SIG-M5 treated with dmso at 0.1 percent for 504 hours (cell line): ENCODE measurements around the gene C3.
A peak's percentile ranks its signal among the peaks of the same experiment; 100 is the strongest.
"Not testable (repeated sequence)": the region's sequence is repeated elsewhere in the genome, so short reads cannot be mapped to it uniquely, and the experiment has no call there.

Experiments
- DNase-seq: peaks from one replicate; lab custom pipeline; 2025; ENCODE audit not compliant: unreplicated experiment; lab: John Stamatoyannopoulos, UW

The C3 gene

DNA sequence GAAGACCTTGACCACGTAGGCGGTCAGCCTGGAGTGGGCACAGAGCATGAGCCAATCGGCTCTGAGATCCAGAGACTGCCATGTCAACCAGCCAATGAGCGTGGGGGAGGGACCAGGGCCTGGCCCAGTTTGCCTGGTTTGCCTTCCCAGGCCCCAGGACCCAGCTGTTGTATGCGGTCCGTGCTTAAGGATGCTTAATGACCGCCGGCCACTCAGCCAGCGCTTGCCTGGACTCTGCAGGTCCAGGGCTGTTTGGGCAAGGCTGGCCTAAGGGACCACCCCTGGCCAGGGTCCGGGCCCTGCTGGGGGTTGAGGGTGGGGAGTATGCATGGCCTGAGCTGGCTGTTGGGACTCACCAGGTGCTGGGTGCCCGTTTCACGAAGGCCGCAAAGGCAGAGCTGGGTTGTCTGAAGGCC, 27.4 kb downstream of the C3 start:
- DNase-seq, result no peak

GRCh38 chr19:6692027-6692426, 28.4 kb downstream of the C3 start:
- DNase-seq, result no peak

GRCh38 chr19:6691342-6691741, 29.1 kb downstream of the C3 start:
- no peak for DNase-seq

DNA sequence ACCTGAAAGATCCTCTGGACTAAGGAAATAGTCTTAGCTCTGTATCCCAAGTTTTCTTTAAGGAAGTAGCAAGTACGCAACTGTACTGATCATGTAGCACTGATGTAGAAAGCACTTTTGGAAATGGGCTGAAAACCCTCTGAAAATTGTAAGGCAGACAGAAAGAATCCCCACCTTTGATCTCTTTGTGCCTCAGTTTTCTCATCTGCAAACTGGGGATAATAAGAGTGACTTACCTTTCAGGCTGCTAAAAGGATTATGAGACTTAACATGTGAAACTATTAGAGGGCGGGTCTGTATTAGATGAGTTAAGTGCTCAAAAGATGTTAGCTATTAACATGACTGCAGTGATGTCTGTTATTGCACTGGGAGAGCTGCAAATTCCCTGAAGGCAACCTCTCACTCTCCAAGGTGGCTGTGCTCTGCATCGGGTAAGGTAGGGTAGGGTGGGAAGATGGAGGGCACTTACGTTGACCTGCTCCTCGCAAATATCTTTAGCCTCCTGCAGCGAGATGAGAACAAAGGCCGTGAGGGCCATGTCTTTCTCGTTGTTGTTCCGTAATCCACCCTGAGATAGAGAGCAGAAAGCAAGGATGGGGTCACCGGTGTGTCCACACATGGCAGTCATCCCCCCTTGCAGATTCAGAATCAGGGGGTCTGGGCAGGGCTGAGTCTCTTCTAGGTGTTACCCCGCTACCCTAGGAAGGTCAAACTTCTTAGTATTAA, 30.1 kb downstream of the C3 start:
- DNase-seq, result no peak

DNA sequence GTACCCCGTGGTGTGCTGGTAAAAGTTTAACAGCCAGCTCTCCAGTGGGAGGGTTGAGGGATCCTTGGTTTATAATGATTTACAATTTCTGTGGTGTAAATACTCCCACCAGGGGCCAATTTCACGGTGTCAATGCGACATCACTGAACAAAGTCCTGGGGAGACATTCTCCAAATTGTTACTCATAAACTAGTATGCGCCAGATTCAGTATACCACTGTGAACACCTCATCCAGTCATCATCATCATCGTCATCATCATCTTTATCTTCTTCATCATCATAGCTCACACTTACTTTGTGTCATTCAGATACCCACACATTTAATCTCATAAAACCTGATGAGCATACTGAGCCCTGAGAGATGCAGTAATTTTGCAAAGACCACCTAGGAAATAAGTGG, 33.3 kb downstream of the C3 start:
- no peak for DNase-seq

DNA sequence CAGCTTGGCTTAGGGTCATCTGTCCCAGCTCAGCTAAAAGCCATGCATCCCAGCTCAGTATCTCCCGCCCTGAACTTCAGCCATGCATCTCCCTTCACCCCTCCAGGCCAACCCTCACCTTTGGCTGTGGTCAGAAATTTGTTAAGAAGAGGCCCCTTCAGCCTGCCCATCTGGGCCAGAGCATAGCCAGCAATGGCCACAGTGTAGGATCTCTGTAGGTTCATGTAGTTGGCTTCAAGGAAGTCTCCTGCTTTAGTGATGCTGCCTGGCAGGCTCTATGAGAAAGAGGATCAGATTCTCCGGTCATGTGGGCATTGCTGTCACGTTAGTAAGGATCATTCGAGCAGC, 33.8 kb downstream of the C3 start:
- DNase-seq, result no peak

GRCh38 chr19:6685962-6686627, 34.4 kb downstream of the C3 start:
- DNase-seq, result peak; percentile 48

DNA sequence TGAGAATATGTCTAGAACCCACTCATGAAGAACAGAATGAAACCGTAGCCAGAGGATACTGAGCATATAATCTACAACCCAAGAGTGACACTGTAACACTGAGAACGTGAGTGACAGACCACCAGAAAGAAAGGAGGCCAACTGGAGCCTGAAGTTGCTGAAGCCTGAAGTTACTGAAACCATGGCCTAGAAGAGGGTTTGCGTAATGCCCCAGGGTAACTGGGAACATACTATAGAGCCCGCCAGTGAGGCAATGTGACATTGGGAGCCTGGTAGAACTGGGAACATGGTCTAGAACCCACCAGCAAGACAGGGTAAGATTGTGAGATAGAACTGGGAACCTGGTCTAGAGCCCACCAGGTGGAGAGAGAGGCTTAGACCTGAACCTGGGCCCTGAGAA, 35.0 kb downstream of the C3 start:
- no peak for DNase-seq

DNA sequence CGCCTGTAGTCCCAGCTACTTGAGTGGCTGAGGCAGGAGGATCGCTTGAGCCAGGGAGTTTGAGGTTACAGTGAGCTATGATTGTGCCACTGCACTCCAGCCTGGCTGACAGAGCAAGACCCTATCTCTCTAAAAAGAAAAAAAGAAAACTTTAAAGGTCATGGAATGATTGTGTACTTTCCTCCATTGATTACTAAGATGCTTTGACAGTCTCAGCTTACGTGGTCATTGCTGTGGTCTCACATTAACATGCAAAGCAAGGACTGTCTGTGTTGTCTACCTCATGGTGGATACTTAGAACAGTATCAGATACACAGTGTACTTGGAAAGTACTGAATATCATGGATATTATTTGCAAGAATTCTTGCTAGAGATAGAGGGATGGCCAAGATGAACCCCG, 36.5 kb downstream of the C3 start:
- DNase-seq, result no peak

DNA sequence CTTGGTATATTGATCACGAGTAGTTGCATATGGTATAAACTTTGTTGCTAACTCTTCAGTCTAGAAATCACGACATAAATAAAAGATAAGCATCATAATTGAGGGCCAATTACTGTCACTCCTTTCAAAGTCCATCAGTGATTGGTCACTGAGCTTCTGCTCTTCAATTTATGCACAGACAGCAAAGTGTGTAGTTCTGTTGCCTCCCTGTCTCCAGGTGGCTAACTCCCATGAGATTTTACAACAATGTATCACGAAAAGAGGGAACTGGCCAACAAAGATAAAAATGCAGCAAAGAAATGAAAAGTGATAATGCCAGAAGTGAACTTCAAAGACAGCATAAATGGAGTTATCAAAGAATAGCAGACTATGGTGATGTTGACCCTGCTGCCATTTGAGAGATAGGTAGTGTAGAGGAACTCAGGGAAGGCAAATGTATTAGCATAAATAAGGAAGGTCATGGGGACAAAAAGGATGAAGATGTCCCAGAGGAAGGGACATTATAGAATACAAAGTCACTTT, 37.8 kb downstream of the C3 start:
- no peak for DNase-seq

DNA sequence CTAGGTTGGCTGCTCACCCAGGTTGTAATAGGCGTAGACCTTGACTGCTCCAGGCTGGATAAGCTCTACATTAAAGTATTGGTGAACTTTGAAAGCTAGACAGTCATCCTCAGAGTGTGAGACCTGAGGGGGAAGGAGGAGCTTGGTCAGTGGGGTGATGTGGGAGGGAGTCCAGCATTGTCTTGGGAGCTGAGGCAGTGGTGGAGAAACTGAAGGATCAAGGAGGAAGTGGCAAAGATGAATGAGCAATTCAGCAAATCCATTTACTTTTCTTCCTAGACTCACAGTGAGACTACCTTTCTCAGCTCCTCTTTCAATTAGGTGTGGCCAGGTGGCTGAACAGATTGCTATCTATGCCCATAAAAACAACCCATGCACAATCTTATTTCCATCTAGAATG, 40.3 kb downstream of the C3 start:
- DNase-seq, result no peak

DNA sequence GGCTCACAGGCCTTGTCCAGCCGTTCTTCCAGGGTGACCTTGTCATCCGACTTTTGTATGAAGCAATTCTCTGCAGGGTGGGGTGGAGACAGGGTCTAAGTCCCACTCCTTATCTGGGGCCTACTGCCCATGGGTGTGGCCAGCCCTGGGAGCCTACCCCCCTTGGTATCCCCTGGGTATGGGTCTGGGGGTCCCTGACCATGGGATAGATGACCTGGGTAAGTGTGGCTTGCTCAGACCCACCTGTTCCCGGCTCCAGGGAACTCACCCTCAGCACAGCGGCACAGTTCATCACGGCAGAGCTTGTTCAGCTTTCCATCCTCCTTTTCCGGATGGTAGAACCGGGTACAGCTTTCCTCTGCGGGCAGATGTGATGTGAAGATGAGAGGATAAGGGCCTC, 41.3 kb downstream of the C3 start:
- no peak for DNase-seq

DNA sequence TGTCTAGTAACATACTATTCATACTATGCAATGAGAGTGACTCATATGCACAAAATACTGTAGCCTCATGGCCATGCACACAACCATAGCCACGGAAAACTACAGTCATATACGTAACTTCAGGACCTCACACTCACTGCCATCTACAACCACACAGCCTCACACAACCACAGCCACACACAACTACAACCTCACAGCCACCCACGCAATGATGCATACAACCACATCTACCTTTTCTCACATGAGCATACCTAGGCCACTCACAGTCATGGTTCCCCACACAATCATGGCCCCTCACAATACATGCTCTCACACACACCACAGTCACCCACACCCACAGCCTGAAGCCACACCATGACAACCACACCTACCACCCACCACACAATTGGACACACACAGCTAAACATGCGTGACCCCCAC, 41.8 kb downstream of the C3 start:
- no peak for DNase-seq

GRCh38 chr19:6677883-6678689, 42.4 kb downstream of the C3 start:
- DNase-seq, result no peak

GRCh38 chr19:6677495-6677882, 43.0 kb downstream of the C3 start:
- no peak for DNase-seq

DNA sequence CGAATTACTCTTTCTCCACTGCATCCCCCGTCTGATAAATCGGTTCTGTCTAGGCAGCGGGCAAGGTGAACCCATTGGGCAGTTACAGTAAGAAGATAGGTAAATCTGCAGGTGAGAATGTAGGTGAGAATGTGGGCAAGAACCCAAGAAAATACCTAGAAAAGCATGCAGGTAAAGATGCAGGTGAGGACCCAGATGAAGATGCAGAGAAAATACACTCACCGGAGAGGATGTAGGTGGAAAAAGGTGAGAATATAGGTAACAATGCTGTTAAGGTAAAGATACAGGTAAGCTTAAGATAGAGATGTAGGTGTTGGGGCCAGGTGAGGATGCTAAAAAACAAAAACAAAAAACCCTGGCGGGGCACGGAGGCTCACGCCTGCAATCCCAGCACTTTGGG, 44.2 kb downstream of the C3 start:
- no peak for DNase-seq

- DNase-seq, result peak; percentile 85
Measured at GRCh38 chr19:6674868-6675305, 45.6 kb downstream of the C3 start.

DNA sequence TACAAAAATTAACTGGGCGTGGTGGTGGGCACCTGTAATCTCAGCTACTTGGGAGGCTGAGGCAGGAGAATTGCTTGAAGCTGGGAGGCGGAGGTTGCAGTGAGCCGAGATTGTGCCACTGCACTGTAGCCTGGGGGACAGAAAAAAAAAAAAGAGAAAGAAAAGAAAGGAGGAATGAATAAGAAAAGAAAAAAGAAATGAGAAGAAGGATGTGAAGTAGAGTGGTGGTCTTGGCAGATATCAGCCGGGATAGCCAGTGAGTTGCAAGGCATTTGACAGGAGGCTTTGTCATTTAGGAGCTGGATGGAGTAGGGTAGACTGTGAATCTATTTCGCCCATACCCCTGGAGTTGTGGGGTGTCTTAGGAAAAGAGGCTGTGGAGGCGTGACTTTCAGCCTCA, 46.0 kb downstream of the C3 start:
- not testable (repeated sequence) for DNase-seq

GRCh38 chr19:6672693-6673290, 47.7 kb downstream of the C3 start:
- DNase-seq, result no peak

GRCh38 chr19:6671960-6672359, 48.5 kb downstream of the C3 start:
- DNase-seq, result no peak

GRCh38 chr19:6668691-6669090, 51.8 kb downstream of the C3 start:
- no peak for DNase-seq
